ENCODE results near the gene NEU2.

DNA sequence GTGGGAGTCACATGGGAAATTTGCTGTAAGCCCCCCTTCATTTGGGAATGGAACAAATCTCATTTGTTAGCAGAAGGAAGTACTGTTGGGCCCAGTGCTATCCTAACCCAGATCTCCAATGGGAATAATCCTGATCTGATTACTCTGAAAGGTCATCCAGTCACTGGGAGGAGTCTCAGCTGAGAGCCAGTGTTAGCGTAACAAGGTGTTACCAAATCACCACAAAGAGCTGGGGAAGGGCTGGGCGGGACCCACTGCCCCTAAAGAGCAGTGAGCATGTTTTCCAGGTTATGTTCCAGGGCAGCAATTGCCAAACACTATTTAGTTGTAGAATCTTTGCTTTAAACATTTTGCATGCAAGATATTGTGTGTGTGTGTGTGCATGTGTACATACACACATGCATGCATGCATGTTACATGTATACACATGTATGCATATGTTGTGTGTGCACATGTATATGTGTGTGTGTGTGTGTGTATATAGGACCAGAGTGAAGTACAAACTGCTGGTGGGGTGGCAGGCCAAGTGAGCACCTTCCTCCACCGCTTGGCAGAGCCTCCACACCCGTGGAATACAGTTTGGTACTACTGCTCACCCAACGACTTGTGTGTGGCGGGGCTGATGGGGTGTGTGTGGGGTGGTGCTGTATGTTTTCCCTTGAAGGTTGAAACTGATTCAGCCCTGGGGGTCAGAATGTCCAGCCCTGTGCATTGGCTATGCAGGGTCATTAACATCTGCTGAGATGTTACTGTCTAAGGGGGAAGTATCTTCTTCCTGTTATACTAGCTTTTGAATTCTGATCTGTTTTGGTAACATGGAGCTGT lies 42.9 kb downstream of the NEU2 start:
- TF ChIP-seq CTCF (IDR thresholded peaks at IDR 0.05): no peak
- no peak for TF ChIP-seq POLR2A (IDR thresholded peaks at IDR 0.05)

Measured in uterus (tissue), 2 donors.